Hepatocyte (in vitro differentiated cells): ENCODE data around the gene SYT12. TPM values are rescaled to one million over a fixed set of nuclear protein-coding genes. Genes with fewer than 3 reads are reported as not detected.

ENCODE experiments used
- DNase-seq: peaks from one replicate; pipeline ENCODE4 v3.0.0-alpha.2; 2016; ENCODE audit warnings: low spot score
- H2AFZ ChIP-seq: fragments of 200-600 bp; sonication (generic); 2 replicates; pipeline ENCODE4 v1.6.0; 2016; ENCODE audit warnings: antibody characterized with exemption, mild to moderate bottlenecking
- H3K27ac ChIP-seq: fragments of 200-600 bp; sonication (generic); 2 replicates; pipeline ENCODE4 v1.5.1; 2016; ENCODE audit warnings: mild to moderate bottlenecking
- H3K27me3 ChIP-seq: fragments of 200-600 bp; sonication (generic); 2 replicates; pipeline ENCODE4 v1.6.1; 2016
- H3K36me3 ChIP-seq: fragments of 200-600 bp; sonication (generic); replicated peaks from 2 replicates; pipeline ENCODE4 v1.5.1; 2016; ENCODE audit warnings: low read depth; ENCODE audit not compliant: insufficient read depth
- H3K4me1 ChIP-seq: fragments of 200-600 bp; sonication (generic); 2 replicates; pipeline ENCODE4 v1.5.1; 2016; ENCODE audit warnings: mild to moderate bottlenecking, moderate library complexity; ENCODE audit not compliant: insufficient read depth
- H3K4me2 ChIP-seq: fragments of 200-600 bp; sonication (generic); 2 replicates; pipeline ENCODE4 v1.6.0; 2016
- H3K4me3 ChIP-seq: fragments of 200-600 bp; sonication (generic); 2 replicates; pipeline ENCODE4 v1.5.1; 2016; ENCODE audit warnings: mild to moderate bottlenecking
- H3K79me2 ChIP-seq: fragments of 200-600 bp; sonication (generic); 2 replicates; pipeline ENCODE4 v1.6.0; 2017; ENCODE audit warnings: mild to moderate bottlenecking
- H3K9me2 ChIP-seq: fragments of 200-600 bp; sonication (generic); replicated peaks from 2 replicates; pipeline ENCODE4 v1.6.0; 2017; ENCODE audit warnings: mild to moderate bottlenecking; ENCODE audit not compliant: insufficient read depth
- H3K9me3 ChIP-seq: fragments of 200-600 bp; sonication (generic); 2 replicates; pipeline ENCODE4 v1.5.1; 2016; ENCODE audit warnings: low read depth, mild to moderate bottlenecking
- H4K20me1 ChIP-seq: fragments of 200-600 bp; sonication (generic); 2 replicates; pipeline ENCODE4 v1.6.0; 2016; ENCODE audit warnings: mild to moderate bottlenecking; ENCODE audit not compliant: insufficient read depth, poor library complexity, severe bottlenecking
- CTCF ChIP-seq: fragments of 200-600 bp; sonication (generic); IDR thresholded peaks from 2 replicates; pipeline ENCODE4 v1.5.1; 2016; ENCODE audit warnings: antibody characterized with exemption, mild to moderate bottlenecking; ENCODE audit not compliant: poor library complexity
- EZH2 ChIP-seq: fragments of 200-600 bp; sonication (generic); IDR thresholded peaks from 2 replicates; pipeline ENCODE4 v1.6.1; 2016; ENCODE audit warnings: antibody characterized with exemption, mild to moderate bottlenecking, borderline replicate concordance
- EZH2phosphoT487 ChIP-seq: fragments of 200-600 bp; sonication (generic); IDR thresholded peaks from one replicate; pipeline ENCODE4 v1.6.1; 2018; ENCODE audit warnings: antibody characterized with exemption, mild to moderate bottlenecking, low read depth, moderate library complexity; ENCODE audit not compliant: unreplicated experiment, severe bottlenecking
- WGBS: methylation state at CpG from one replicate; pipeline ENCODE4 v1.1.6; 2016; ENCODE audit warnings: low lambda C conversion rate; ENCODE audit errors: missing lambda C conversion rate; 5-methylcytosine and 5-hydroxymethylcytosine counted together
- polyA plus RNA-seq: library from polyadenylated mRNA; unstranded; fragments of >200 nt; fragmentation: Nextera tagmentation; extraction: Ambion mirVana; gene quantifications from 2 replicates; pipeline ENCODE4 v1.2.1, GENCODE V29; 2016
- total RNA-seq: library from RNA; depleted of rRNA; stranded (reverse); fragments of >200 nt; gene quantifications from 2 replicates; pipeline ENCODE4 v1.2.3, GENCODE V29; 2014

Gene SYT12
- total and polyA plus RNA-seq, 2 experiments from 2014 or later, result 0.27 to 0.50 TPM

- Histone ChIP-seq H3K27me3 (no peaks in the 10 kb centered on the region), H3K79me2 (no peaks in the 10 kb centered on the region), H3K4me2 (no peak overlapping the region), H2AFZ (no peak overlapping the region), H3K9me3 (no peaks in the 10 kb centered on the region), H3K9me2 (no peaks in the 10 kb centered on the region), H4K20me1 (no peaks in the 10 kb centered on the region), H3K4me1 (no peaks in the 10 kb centered on the region), H3K27ac (no peak overlapping the region), H3K36me3 (no peaks in the 10 kb centered on the region), H3K4me3 (no peak overlapping the region)
- no peak for TF ChIP-seq EZH2
- no peak for TF ChIP-seq CTCF
- TF ChIP-seq EZH2phosphoT487, result no peak
- 89% methylated on average over 14 of the region's 14 CpGs for WGBS
- DNase-seq, result no peak
Measured at GRCh38 chr11:67006029-67006884, 16.7 kb upstream of the SYT12 start.

GRCh38 chr11:67007126-67007525, 15.8 kb upstream of the SYT12 start:
- DNase-seq, result no peak
- H3K9me2 ChIP-seq, result no peaks in the 10 kb centered on the region
- no peaks in the 10 kb centered on the region for H4K20me1 ChIP-seq
- WGBS, result 98% methylated on average over 7 of the region's 7 CpGs
- no peaks in the 10 kb centered on the region for H3K9me3 ChIP-seq
- no peak overlapping the region for H3K27ac ChIP-seq
- no peaks in the 10 kb centered on the region for H3K79me2 ChIP-seq
- H3K4me1 ChIP-seq, result no peaks in the 10 kb centered on the region
- no peaks in the 10 kb centered on the region for H3K36me3 ChIP-seq
- H3K4me2 ChIP-seq, result no peak overlapping the region
- H3K4me3 ChIP-seq, result no peak overlapping the region
- TF ChIP-seq CTCF (no peak), EZH2phosphoT487 (no peak), EZH2 (no peak)
- H3K27me3 ChIP-seq, result no peaks in the 10 kb centered on the region
- no peak overlapping the region for H2AFZ ChIP-seq

GRCh38 chr11:67010296-67010905, 12.5 kb upstream of the SYT12 start:
- DNase-seq, result no peak
- H3K9me2 ChIP-seq, result no peaks in the 10 kb centered on the region
- H3K27me3 ChIP-seq, result no peaks in the 10 kb centered on the region
- WGBS, result 88% methylated on average over 7 of the region's 7 CpGs
- H3K4me1 ChIP-seq, result no peaks in the 10 kb centered on the region
- H3K79me2 ChIP-seq, result no peaks in the 10 kb centered on the region
- no peak overlapping the region for H2AFZ ChIP-seq
- TF ChIP-seq EZH2phosphoT487 (no peak), CTCF (no peak), EZH2 (no peak)
- no peaks in the 10 kb centered on the region for H4K20me1 ChIP-seq
- no peaks in the 10 kb centered on the region for H3K9me3 ChIP-seq
- H3K27ac ChIP-seq, result no peak overlapping the region
- no peak overlapping the region for H3K4me3 ChIP-seq
- H3K36me3 ChIP-seq, result no peaks in the 10 kb centered on the region
- H3K4me2 ChIP-seq, result no peak overlapping the region
